ENCODE data around the gene IL34. TPM values are rescaled to one million over a fixed set of nuclear protein-coding genes. Genes with fewer than 3 reads are reported as not detected.

Gene IL34
- total and polyA plus RNA-seq, 2 of the 13 experiments (the other 11 are each of a cell fraction or from before 2014, with no cell fraction given), result 1.2 to 1.3 TPM

- 0 out of 2 replicates have a peak, but pooled peaks have one; percentile 39 for TF ChIP-seq NR0B2 (CRISPR knock-in tag; IDR thresholded peaks at IDR 0.05)
- TF ChIP-seq KLF13 (CRISPR knock-in tag; IDR thresholded peaks at IDR 0.05), result peak; percentile 49; the same call in 1 of the 2 replicates
- TF ChIP-seq ZNF607 (CRISPR knock-in tag; IDR thresholded peaks at IDR 0.05; ENCODE audit: borderline replicate concordance), result no peak
- peak; percentile 70; the same call in 1 of the 2 replicates for TF ChIP-seq HIC2 (CRISPR knock-in tag; IDR thresholded peaks at IDR 0.05; ENCODE audit: low read depth)
- TF ChIP-seq ZNF281 (CRISPR knock-in tag; IDR thresholded peaks at IDR 0.05; ENCODE audit: borderline replicate concordance), result peak; percentile 50; the same call in 1 of the 2 replicates
- 0 out of 2 replicates have a peak, but pooled peaks have one; percentile 35 for TF ChIP-seq RXRA (CRISPR knock-in tag; IDR thresholded peaks at IDR 0.05)
- TF ChIP-seq NRL (CRISPR knock-in tag; IDR thresholded peaks at IDR 0.05; ENCODE audit: borderline replicate concordance), result peak; percentile 69; the same call in 1 of the 2 replicates
- 0 out of 2 replicates have a peak, but pooled peaks have one; percentile 29 for TF ChIP-seq ZC3H4 (CRISPR knock-in tag; IDR thresholded peaks at IDR 0.05; ENCODE audit: borderline replicate concordance)
- TF ChIP-seq ATF2 (CRISPR knock-in tag; IDR thresholded peaks at IDR 0.05), result no peak
Observed at GRCh38 chr16:70695331-70696070, 49.1 kb downstream of the IL34 start (continued).
